OCI-LY7 (cell line): ENCODE measurements around the gene LCNL1.

ENCODE experiments used
- EZH2phosphoT487 ChIP-seq: fragments of 200-600 bp; sonication (generic); IDR thresholded peaks from 2 replicates; pipeline ENCODE4 v1.6.1; 2018; ENCODE audit warnings: low read depth, borderline replicate concordance, mild to moderate bottlenecking, mixed run types, antibody characterized with exemption, low read length, moderate library complexity, mixed read lengths
- TF ChIP-seq, protein P1 (sequence below): fragments of 200-600 bp; sonication (generic); conservative IDR thresholded peaks from 2 replicates; pipeline ENCODE4 v1.5.1; 2014; ENCODE audit warnings: mild to moderate bottlenecking, antibody characterized with exemption, low read length, moderate library complexity, mixed read lengths

GRCh38 chr9:136983656-136984314 is 992 bp downstream of the LCNL1 start:
- TF ChIP-seq, protein P1, sequence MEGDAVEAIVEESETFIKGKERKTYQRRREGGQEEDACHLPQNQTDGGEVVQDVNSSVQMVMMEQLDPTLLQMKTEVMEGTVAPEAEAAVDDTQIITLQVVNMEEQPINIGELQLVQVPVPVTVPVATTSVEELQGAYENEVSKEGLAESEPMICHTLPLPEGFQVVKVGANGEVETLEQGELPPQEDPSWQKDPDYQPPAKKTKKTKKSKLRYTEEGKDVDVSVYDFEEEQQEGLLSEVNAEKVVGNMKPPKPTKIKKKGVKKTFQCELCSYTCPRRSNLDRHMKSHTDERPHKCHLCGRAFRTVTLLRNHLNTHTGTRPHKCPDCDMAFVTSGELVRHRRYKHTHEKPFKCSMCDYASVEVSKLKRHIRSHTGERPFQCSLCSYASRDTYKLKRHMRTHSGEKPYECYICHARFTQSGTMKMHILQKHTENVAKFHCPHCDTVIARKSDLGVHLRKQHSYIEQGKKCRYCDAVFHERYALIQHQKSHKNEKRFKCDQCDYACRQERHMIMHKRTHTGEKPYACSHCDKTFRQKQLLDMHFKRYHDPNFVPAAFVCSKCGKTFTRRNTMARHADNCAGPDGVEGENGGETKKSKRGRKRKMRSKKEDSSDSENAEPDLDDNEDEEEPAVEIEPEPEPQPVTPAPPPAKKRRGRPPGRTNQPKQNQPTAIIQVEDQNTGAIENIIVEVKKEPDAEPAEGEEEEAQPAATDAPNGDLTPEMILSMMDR: no peak
- no peak for TF ChIP-seq EZH2phosphoT487
